Hypothalamus (tissue), 51 donors: ENCODE data around the gene OR7E24.
"Not testable (repeated sequence)": the region's sequence is repeated elsewhere in the genome, so short reads cannot be mapped to it uniquely, and the experiment has no call there.

Source experiments
- DNase-seq, 51 donors: peaks; one replicate each; lab custom pipeline; 2025; lab: John Stamatoyannopoulos, UW

Gene OR7E24

GRCh38 chr19:9250630-9251029, at the start of gene OR7E24:
Gene OR7E24, plus strand, starts transcription at chr19:9250930. Its CDS starts 114 bp downstream, at chr19:9251044.
- DNase-seq = no peak

- DNase-seq = peak in 45 of 51 donors; percentile 0 to 75 (median 30)
These were observed 45.1 kb upstream of the OR7E24 start for GRCh38 chr19:9205501-9206113.

- no peak for DNase-seq
These were observed 31.2 kb upstream of the OR7E24 start, which contains the start of gene OR7D4 for GRCh38 chr19:9219489-9219888. Gene OR7D4, minus strand, starts transcription at chr19:9219589. Its CDS starts 4,752 bp downstream, at chr19:9214837.

- no peak for DNase-seq
These were observed 506 bp downstream of the OR7E24 start for GRCh38 chr19:9251236-9251635.

GRCh38 chr19:9283485-9283884, 32.8 kb downstream of the OR7E24 start:
- DNase-seq = not testable (repeated sequence)

GRCh38 chr19:9289231-9289884, 38.6 kb downstream of the OR7E24 start:
- no peak for DNase-seq

- no peak for DNase-seq
These were observed 44.7 kb downstream of the OR7E24 start for GRCh38 chr19:9295411-9295849.

- DNase-seq = no peak
These were observed 45.6 kb downstream of the OR7E24 start for GRCh38 chr19:9296336-9296735.
